Measurements from ENCODE around the gene G6PC2.

The G6PC2 gene

GRCh38 chr2:168935810-168936581, 34.9 kb downstream of the G6PC2 start:
- DNase-seq: peak; percentile 27
- in situ Hi-C loops (cut with MboI; ENCODE audit: low pct_unique_long_range_greater_than_20kb, low sequenced_read_pairs): no loop called here

- in situ Hi-C loops (cut with MboI; ENCODE audit: low pct_unique_long_range_greater_than_20kb, low sequenced_read_pairs): no loop called here
- no peak for DNase-seq
Measured at GRCh38 chr2:168939061-168939460, 38.0 kb downstream of the G6PC2 start.

GRCh38 chr2:168939918-168940317, 38.8 kb downstream of the G6PC2 start:
- in situ Hi-C loops (cut with MboI; ENCODE audit: low pct_unique_long_range_greater_than_20kb, low sequenced_read_pairs): no loop called here
- no peak for DNase-seq

GRCh38 chr2:168941297-168941696, 40.2 kb downstream of the G6PC2 start:
- no peak for DNase-seq
- in situ Hi-C loops (cut with MboI; ENCODE audit: low pct_unique_long_range_greater_than_20kb, low sequenced_read_pairs): no loop called here

GRCh38 chr2:168944065-168944464, 43.0 kb downstream of the G6PC2 start:
- DNase-seq: no peak
- in situ Hi-C loops (cut with MboI; ENCODE audit: low pct_unique_long_range_greater_than_20kb, low sequenced_read_pairs): no loop called here

- in situ Hi-C loops (cut with MboI; ENCODE audit: low pct_unique_long_range_greater_than_20kb, low sequenced_read_pairs): no loop called here
- DNase-seq: no peak
Measured at GRCh38 chr2:168945508-168945907, 44.4 kb downstream of the G6PC2 start.

- DNase-seq: peak; percentile 37
- in situ Hi-C loops (cut with MboI; ENCODE audit: low pct_unique_long_range_greater_than_20kb, low sequenced_read_pairs): no loop called here
Measured at GRCh38 chr2:168948621-168949212, 47.6 kb downstream of the G6PC2 start.

- no peak for DNase-seq
- in situ Hi-C loops (cut with MboI; ENCODE audit: low pct_unique_long_range_greater_than_20kb, low sequenced_read_pairs): no loop called here
Measured at GRCh38 chr2:168949324-168949723, 48.2 kb downstream of the G6PC2 start.

- DNase-seq: no peak
- in situ Hi-C loops (cut with MboI; ENCODE audit: low pct_unique_long_range_greater_than_20kb, low sequenced_read_pairs): loop anchor here (25.0 kb wide), 1 partner anchor 160 kb away; no protein-coding TSS in a partner anchor
Measured at GRCh38 chr2:168951871-168952270, 50.8 kb downstream of the G6PC2 start.

- DNase-seq: no peak
- in situ Hi-C loops (cut with MboI; ENCODE audit: low pct_unique_long_range_greater_than_20kb, low sequenced_read_pairs): loop anchor here (25.0 kb wide), 1 partner anchor 160 kb away; no protein-coding TSS in a partner anchor
Measured at GRCh38 chr2:168952424-168952823, 51.3 kb downstream of the G6PC2 start.

GRCh38 chr2:168954256-168954655, 53.2 kb downstream of the G6PC2 start:
- in situ Hi-C loops (cut with MboI; ENCODE audit: low pct_unique_long_range_greater_than_20kb, low sequenced_read_pairs): loop anchor here (25.0 kb wide), 1 partner anchor 158 kb away; no protein-coding TSS in a partner anchor
- no peak for DNase-seq

- in situ Hi-C loops (cut with MboI; ENCODE audit: low pct_unique_long_range_greater_than_20kb, low sequenced_read_pairs): loop anchor here (25.0 kb wide), 1 partner anchor 157 kb away; no protein-coding TSS in a partner anchor
- DNase-seq: no peak
Measured at GRCh38 chr2:168955321-168955720, 54.2 kb downstream of the G6PC2 start.

GRCh38 chr2:168956392-168956791, 55.3 kb downstream of the G6PC2 start:
- in situ Hi-C loops (cut with MboI; ENCODE audit: low pct_unique_long_range_greater_than_20kb, low sequenced_read_pairs): loop anchor here (25.0 kb wide), 1 partner anchor 156 kb away; no protein-coding TSS in a partner anchor

More at GRCh38 chr2:168956392-168956791, 55.3 kb downstream of the G6PC2 start:
- no peak for DNase-seq
